ENCODE data around the gene RTP5. TPM values are rescaled to one million over a fixed set of nuclear protein-coding genes. Genes with fewer than 3 reads are reported as not detected.

RTP5 gene
- total and polyA plus RNA-seq, 2 donors (not counting 1 experiment from before 2014, with no cell fraction given): not detected

DNA sequence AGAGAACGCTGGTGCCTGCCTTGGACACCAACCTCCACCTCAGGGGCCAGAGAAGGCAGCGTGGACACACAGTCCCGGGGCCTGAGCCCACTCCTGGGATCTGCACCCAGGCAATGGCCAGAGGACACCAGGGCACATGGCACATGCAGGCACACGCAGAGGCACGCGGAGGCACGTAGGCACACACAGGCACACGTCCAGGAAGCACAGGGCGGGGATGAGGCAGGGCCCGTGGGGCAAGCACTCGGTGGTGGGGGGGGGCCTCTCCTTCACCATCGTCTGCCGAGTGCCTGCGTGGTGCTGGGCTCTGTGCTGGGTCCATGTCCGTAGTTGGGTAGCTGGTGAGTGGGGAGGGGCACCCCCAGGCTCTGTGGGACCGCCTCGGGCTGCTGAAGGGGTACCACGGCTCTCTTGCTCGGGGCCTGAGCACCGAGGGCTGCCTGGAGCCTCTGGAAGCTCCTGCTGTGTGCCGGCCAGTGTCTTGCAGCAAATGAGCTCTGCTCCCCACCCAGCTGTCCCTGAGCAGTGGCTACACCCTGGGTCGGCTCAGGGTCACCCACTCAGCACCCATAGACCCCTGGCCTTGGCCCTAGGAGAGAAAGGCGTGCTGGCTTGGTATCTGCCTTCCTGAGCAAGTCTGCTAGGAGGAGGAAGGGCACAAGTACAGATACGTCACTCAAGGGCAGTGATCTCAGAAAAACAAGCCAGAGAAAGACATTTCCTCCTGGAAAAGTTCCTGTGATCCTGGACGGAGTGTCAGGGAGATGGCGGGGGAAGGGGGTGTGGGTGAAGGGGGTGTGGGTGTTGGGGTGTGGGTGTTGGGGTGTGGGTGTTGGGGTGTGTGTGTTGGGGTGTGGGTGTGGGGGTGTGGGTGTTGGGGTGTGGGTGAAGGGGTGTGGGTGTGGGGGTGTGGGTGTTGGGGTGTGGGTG is 26.4 kb downstream of the RTP5 start:
- WGBS (ENCODE audit: insufficient coverage): 91% methylated on average over 19 of the region's 26 CpGs
- Histone ChIP-seq H2AFZ (ENCODE audit: insufficient read depth, low read depth, low read length, poor library complexity, severe bottlenecking) (no peak overlapping the region), H3K9me3 (ENCODE audit: control extremely low read depth in 1 of 3, control insufficient read depth in 2 of 3, insufficient read depth in 1 of 3, low read length in 2 of 3) (no peaks in the 10 kb centered on the region), H3K4me2 (replicated peaks; ENCODE audit: low read depth, low read length, poor library complexity, severe bottlenecking) (no peak overlapping the region), H3K79me2 (ENCODE audit: control insufficient read depth, insufficient read depth, low read length) (peaks cover 42% of the 10 kb centered on the region), H3K4me1 (ENCODE audit: control insufficient read depth in 2 of 2, insufficient read depth in 2 of 2, low read length in 2 of 2) (no peaks in the 10 kb centered on the region), H3K27me3 (replicated peaks in 1 of 4; ENCODE audit: control extremely low read depth in 1 of 4, control insufficient read depth in 3 of 4, insufficient read depth in 4 of 4, low read length in 3 of 4) (no peaks in the 10 kb centered on the region), H3K9ac (ENCODE audit: low read length) (no peak overlapping the region), H3K36me3 (replicated peaks in 1 of 2; ENCODE audit: control extremely low read depth in 1 of 2, control insufficient read depth in 1 of 2, extremely low read depth in 1 of 2, insufficient read depth in 2 of 2, low read length in 1 of 2) (peaks cover 0 to 12% of the 10 kb centered on the region in 2 experiments), H4K20me1 (ENCODE audit: control insufficient read depth, insufficient read depth, low read length, poor library complexity, severe bottlenecking) (peaks cover 44% of the 10 kb centered on the region), H3K27ac (ENCODE audit: low read length in 2 of 2) (no peak overlapping the region), H3K4me3 (ENCODE audit: control extremely low read depth in 1 of 5, extremely low read depth in 1 of 5, insufficient read depth in 1 of 5, low read depth in 2 of 5, low read length in 4 of 5) (no peak overlapping the region)
- POLR2A ChIA-PET: no interaction called here
- no peaks in the 10 kb centered on the region for H3K9me3 Mint-ChIP-seq (ENCODE audit: insufficient read depth)
- ATAC-seq (ENCODE audit: low read depth) (no peak), DNase-seq (no peak)
- intact Hi-C loops (cut with micrococcal nuclease): no loop called here
- peak overlapping the region; percentile 38 for H3K27ac Mint-ChIP-seq
- H3K4me1 Mint-ChIP-seq: peaks cover 12% of the 10 kb centered on the region
- CTCF ChIA-PET: no interaction called here
- TF ChIP-seq, protein P1, sequence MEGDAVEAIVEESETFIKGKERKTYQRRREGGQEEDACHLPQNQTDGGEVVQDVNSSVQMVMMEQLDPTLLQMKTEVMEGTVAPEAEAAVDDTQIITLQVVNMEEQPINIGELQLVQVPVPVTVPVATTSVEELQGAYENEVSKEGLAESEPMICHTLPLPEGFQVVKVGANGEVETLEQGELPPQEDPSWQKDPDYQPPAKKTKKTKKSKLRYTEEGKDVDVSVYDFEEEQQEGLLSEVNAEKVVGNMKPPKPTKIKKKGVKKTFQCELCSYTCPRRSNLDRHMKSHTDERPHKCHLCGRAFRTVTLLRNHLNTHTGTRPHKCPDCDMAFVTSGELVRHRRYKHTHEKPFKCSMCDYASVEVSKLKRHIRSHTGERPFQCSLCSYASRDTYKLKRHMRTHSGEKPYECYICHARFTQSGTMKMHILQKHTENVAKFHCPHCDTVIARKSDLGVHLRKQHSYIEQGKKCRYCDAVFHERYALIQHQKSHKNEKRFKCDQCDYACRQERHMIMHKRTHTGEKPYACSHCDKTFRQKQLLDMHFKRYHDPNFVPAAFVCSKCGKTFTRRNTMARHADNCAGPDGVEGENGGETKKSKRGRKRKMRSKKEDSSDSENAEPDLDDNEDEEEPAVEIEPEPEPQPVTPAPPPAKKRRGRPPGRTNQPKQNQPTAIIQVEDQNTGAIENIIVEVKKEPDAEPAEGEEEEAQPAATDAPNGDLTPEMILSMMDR (IDR thresholded peaks at IDR 0.05): no peak
- TF ChIP-seq EZH2 (IDR thresholded peaks at IDR 0.05; ENCODE audit: borderline replicate concordance, insufficient read depth, low read depth, low read length, poor library complexity, severe bottlenecking): no peak
- no peaks in the 10 kb centered on the region for H3K27me3 Mint-ChIP-seq
- no peak overlapping the region for H3K4me3 Mint-ChIP-seq

DNA sequence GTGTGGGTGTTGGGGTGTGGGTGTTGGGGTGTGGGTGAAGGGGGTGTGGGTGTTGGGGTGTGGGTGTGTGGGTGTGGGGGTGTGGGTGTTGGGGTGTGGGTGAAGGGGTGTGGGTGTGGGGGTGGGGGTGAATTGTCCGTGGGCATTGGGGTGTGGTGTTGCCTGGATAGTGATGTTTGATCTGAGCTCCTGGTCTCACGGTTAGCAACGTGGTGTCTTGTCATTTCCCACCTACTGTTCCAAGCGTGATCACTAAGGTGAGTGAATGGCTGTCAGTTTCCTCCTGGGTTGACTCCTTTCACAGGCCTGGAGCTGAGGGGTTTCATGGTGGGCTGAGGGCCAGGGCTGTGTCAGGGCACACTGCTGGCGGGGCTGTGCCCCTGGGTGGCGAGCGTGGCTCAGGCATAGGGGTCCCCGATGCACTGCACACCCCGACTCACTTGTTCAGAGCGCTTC is 27.2 kb downstream of the RTP5 start:
- intact Hi-C loops (cut with micrococcal nuclease): no loop called here
- WGBS (ENCODE audit: insufficient coverage): 100% methylated on average over 8 of the region's 10 CpGs
- CTCF ChIA-PET: interaction anchor here (1.1 kb wide), 1 partner anchor 18 kb away, joined by 4 read pairs; no protein-coding TSS in a partner anchor

More for the DNA sequence above, 27.2 kb downstream of the RTP5 start:
- H3K4me3 Mint-ChIP-seq: no peak overlapping the region
- Histone ChIP-seq H3K4me3 (ENCODE audit: control extremely low read depth in 1 of 5, extremely low read depth in 1 of 5, insufficient read depth in 1 of 5, low read depth in 2 of 5, low read length in 4 of 5) (no peak overlapping the region), H3K9me3 (ENCODE audit: control extremely low read depth in 1 of 3, control insufficient read depth in 2 of 3, insufficient read depth in 1 of 3, low read length in 2 of 3) (no peaks in the 10 kb centered on the region), H3K27ac (ENCODE audit: low read length in 2 of 2) (no peak overlapping the region), H3K9ac (ENCODE audit: low read length) (no peak overlapping the region), H3K79me2 (ENCODE audit: control insufficient read depth, insufficient read depth, low read length) (peaks cover 34% of the 10 kb centered on the region), H3K4me2 (replicated peaks; ENCODE audit: low read depth, low read length, poor library complexity, severe bottlenecking) (no peak overlapping the region), H3K27me3 (replicated peaks in 1 of 4; ENCODE audit: control extremely low read depth in 1 of 4, control insufficient read depth in 3 of 4, insufficient read depth in 4 of 4, low read length in 3 of 4) (no peaks in the 10 kb centered on the region), H3K4me1 (ENCODE audit: control insufficient read depth in 2 of 2, insufficient read depth in 2 of 2, low read length in 2 of 2) (peaks cover 0 to 3% of the 10 kb centered on the region in 2 donors), H2AFZ (ENCODE audit: insufficient read depth, low read depth, low read length, poor library complexity, severe bottlenecking) (no peak overlapping the region), H3K36me3 (replicated peaks in 1 of 2; ENCODE audit: control extremely low read depth in 1 of 2, control insufficient read depth in 1 of 2, extremely low read depth in 1 of 2, insufficient read depth in 2 of 2, low read length in 1 of 2) (peaks cover 0 to 9% of the 10 kb centered on the region in 2 experiments), H4K20me1 (ENCODE audit: control insufficient read depth, insufficient read depth, low read length, poor library complexity, severe bottlenecking) (peaks cover 37% of the 10 kb centered on the region)
- no peak for ATAC-seq (ENCODE audit: low read depth)
- H3K27me3 Mint-ChIP-seq: no peaks in the 10 kb centered on the region
- peaks cover 13% of the 10 kb centered on the region for H3K4me1 Mint-ChIP-seq
- no peak for TF ChIP-seq EZH2 (IDR thresholded peaks at IDR 0.05; ENCODE audit: borderline replicate concordance, insufficient read depth, low read depth, low read length, poor library complexity, severe bottlenecking)
- TF ChIP-seq, protein P1 (IDR thresholded peaks at IDR 0.05): no peak
- POLR2A ChIA-PET: no interaction called here
- H3K9me3 Mint-ChIP-seq (ENCODE audit: insufficient read depth): no peaks in the 10 kb centered on the region
- DNase-seq: no peak
- peak overlapping the region; percentile 32 for H3K27ac Mint-ChIP-seq

All from B cell (primary cell).